Epithelial cell of proximal tubule (primary cell): ENCODE measurements around the gene GALNT14. TPM values are rescaled to one million over a fixed set of nuclear protein-coding genes. Genes with fewer than 3 reads are reported as not detected.
A peak's percentile ranks its signal among the peaks of the same experiment; 100 is the strongest.

Experiments used
- DNase-seq: peaks from one replicate; pipeline ENCODE4 v3.0.0-alpha.2; 2011; ENCODE audit warnings: low read depth
- H3K4me3 ChIP-seq: 2 replicates; pipeline ENCODE4 v1.5.1; 2011; ENCODE audit warnings: low read depth, mild to moderate bottlenecking, low read length
- total RNA-seq: library from RNA; depleted of rRNA; stranded (reverse); fragments of >200 nt; gene quantifications from 2 replicates; pipeline ENCODE4 v1.2.3, GENCODE V29; 2015
- TF ChIP-seq, protein P1 (sequence below): conservative IDR thresholded peaks from 2 replicates; pipeline ENCODE4 v1.5.1; 2012; ENCODE audit warnings: low read depth, mild to moderate bottlenecking, low read length

Gene GALNT14
- total RNA-seq, 1 donor from 2014 or later, result 80.7 TPM

- TF ChIP-seq, protein P1, sequence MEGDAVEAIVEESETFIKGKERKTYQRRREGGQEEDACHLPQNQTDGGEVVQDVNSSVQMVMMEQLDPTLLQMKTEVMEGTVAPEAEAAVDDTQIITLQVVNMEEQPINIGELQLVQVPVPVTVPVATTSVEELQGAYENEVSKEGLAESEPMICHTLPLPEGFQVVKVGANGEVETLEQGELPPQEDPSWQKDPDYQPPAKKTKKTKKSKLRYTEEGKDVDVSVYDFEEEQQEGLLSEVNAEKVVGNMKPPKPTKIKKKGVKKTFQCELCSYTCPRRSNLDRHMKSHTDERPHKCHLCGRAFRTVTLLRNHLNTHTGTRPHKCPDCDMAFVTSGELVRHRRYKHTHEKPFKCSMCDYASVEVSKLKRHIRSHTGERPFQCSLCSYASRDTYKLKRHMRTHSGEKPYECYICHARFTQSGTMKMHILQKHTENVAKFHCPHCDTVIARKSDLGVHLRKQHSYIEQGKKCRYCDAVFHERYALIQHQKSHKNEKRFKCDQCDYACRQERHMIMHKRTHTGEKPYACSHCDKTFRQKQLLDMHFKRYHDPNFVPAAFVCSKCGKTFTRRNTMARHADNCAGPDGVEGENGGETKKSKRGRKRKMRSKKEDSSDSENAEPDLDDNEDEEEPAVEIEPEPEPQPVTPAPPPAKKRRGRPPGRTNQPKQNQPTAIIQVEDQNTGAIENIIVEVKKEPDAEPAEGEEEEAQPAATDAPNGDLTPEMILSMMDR, result no peak
- DNase-seq, result no peak
- H3K4me3 ChIP-seq, result no peak overlapping the region
Observed at GRCh38 chr2:30926606-30927005, 211.6 kb downstream of the GALNT14 start.

GRCh38 chr2:30923623-30924022, 214.6 kb downstream of the GALNT14 start:
- no peak overlapping the region for H3K4me3 ChIP-seq
- TF ChIP-seq, protein P1, result no peak
- no peak for DNase-seq

- no peak for DNase-seq
Observed at GRCh38 chr2:30920511-30920910, 217.7 kb downstream of the GALNT14 start.

DNA sequence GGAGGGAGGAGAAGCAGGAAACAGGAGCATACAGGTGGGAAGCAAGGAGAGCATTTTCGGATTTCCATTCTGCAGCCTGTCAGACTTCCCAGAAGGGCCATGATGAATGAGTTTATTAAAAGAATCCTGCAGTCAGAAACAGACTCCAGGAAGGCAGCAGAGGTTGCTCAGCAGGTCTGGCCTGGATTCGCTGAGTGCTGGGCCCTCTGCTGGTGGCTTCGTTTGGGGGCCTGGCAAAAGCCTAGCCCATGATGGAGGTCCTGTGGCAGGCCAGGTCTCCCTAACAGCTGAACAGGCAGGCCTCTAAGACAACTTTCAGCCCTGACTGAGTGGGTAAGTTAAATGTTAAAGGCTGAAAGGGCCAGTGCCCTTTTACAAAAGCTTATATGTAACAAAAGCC, 222.8 kb downstream of the GALNT14 start:
- H3K4me3 ChIP-seq, result no peak overlapping the region
- DNase-seq, result no peak
- TF ChIP-seq, protein P1, result peak; percentile 60

More at GRCh38 chr2:30920511-30920910, 217.7 kb downstream of the GALNT14 start:
- no peak overlapping the region for H3K4me3 ChIP-seq
- TF ChIP-seq, protein P1, result no peak

DNA sequence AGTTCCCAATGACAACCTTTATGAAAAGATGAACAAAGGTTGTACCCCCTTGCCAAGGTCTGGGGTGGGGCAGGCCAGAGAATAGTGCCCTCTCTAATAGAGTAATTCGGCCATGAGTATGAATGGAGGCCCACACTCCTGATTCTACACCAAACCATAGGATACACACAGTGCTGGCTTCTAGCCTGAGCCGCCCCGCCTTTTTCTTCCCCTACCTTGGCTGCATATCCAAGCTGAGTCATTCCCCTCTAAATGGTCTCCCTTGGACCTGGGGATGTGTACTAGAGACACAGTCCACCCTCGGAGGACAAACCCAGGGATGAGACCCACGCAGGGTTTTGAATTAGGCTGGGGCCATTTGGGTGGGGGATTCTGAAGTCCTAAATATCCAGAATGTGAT, 223.8 kb downstream of the GALNT14 start:
- DNase-seq, result no peak
- TF ChIP-seq, protein P1, result no peak
- no peak overlapping the region for H3K4me3 ChIP-seq

- DNase-seq, result no peak
- TF ChIP-seq, protein P1, result no peak
- H3K4me3 ChIP-seq, result no peak overlapping the region
Observed at GRCh38 chr2:30912056-30912455, 226.2 kb downstream of the GALNT14 start.

DNA sequence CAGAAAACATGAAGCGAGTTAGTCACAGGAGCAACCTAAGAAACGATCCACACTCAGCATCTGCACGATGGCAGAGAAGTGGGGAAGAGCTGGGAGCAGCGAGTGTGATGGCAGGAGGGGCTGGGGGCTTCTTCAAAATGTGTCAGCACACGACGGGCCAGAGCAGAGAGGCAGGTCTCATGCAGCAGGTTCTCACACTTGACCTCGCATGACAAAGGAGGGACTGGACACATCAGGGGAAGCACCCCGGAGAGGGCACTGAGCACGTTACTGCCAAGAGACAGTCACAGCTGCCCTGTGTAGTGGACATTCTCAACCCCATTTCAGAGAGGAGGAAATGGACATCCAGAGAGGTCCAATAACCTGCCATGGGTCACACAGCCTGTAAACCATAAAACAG, 226.9 kb downstream of the GALNT14 start:
- DNase-seq, result no peak
- no peak overlapping the region for H3K4me3 ChIP-seq
- TF ChIP-seq, protein P1, result no peak
